DMS 273 (cell line): ENCODE results near the gene TRAPPC12.
"Not testable (repeated sequence)": the region's sequence is repeated elsewhere in the genome, so short reads cannot be mapped to it uniquely, and the experiment has no call there.

ENCODE experiments used
- DNase-seq: peaks from one replicate; lab custom pipeline; 2025; ENCODE audit not compliant: unreplicated experiment; lab: John Stamatoyannopoulos, UW

Gene TRAPPC12

DNA sequence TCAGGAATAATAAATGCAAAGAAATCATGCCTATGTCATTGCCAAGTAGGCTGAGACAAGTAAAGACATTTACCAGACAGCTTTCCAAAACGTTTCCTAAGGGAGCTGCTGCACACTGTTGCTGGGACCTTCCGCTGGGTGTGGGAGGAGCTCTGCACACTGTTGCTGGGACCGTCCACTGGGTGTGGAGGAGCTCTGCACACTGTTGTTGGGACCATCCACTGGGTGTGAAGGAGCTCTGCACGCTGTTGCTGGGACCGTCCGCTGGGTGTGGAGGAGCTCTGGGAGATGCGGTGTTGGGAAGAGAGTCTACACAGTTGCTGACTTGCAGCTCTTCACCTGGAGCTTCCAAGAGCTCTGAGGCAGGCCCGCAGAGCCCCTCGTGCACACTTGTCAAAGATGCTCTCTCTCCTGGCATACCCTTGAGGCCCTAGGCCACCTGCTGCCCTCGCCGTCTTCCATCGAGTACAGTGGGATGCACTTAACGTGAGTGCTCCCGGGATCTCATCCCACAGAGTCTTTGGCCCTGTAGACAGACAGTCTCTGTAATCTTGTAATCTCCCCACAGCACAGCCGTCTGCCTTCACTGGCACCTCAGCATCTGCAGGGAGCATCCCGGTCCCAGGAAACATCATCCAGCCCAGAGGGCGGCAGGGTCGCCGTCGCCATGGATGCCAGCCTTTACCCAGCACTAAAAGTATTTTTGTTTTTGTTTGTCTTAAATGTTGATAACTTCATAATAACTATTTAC, 51.4 kb downstream of the TRAPPC12 start:
- no peak for DNase-seq

- no peak for DNase-seq
Observed at GRCh38 chr2:3432067-3432466, 52.6 kb downstream of the TRAPPC12 start.

GRCh38 chr2:3432693-3433338, 53.3 kb downstream of the TRAPPC12 start:
- no peak for DNase-seq

GRCh38 chr2:3433339-3433699, 53.8 kb downstream of the TRAPPC12 start:
- no peak for DNase-seq

GRCh38 chr2:3433776-3434400, 54.4 kb downstream of the TRAPPC12 start:
- no peak for DNase-seq

DNA sequence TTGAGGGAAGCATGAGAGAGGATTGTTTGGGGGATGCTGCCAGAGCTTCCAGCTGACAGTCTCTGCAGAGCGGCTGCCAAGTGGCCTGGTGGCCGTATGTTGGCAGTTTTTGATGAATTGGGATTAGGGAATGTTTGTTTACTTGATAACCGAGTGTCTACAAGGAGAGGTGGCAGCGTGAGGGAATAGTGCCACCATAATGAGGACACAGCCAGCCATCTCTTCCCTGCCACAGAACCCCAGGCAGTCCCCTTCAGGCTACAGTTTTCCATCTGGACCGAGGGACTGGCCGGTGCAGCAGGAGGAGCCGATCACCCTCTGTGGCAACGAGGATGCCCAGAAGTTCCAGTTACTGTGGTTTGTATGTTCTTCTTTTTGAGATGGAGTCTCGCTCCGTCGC, 55.2 kb downstream of the TRAPPC12 start:
- DNase-seq: no peak

DNA sequence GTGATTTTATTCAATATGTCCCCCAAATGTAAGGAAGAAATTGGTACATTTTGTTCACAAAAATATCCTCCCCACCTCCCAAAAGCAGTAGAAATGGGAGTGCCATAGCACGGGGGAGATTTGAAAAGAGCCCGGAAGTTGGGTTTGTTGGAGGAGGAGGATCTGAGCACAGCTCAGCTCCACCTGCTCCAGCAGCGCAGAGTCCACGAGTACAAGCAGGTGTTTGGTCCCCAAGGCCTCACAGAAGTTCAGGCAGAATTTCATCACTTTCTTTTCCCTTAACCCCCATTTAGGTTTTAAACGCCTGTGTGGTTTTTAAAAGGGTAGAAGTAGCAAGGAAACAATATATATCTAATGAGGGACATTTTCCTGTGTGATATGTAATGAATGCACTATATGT, 56.0 kb downstream of the TRAPPC12 start:
- no peak for DNase-seq

DNA sequence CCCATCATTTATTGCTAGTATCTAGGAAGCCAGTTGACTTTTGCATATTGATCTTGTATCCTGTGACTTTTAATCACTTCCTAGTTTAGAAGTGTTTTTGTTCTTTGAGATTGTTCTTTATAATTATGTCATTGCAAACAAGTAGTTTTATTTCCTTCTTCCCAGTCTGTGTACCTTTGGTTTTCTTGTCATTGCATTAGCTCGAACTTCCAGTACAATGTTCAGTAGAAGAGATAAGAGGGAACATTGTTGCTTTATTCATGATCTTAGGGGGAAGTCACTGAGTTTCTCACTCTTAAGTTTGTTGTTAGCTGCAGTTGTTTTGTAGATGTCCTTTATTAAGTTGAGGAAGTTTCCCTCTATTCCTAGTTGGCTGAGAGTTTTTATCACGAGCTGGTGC, 61.0 kb downstream of the TRAPPC12 start:
- no peak for DNase-seq

- DNase-seq: no peak
Observed at GRCh38 chr2:3441465-3441864, 62.0 kb downstream of the TRAPPC12 start.

DNA sequence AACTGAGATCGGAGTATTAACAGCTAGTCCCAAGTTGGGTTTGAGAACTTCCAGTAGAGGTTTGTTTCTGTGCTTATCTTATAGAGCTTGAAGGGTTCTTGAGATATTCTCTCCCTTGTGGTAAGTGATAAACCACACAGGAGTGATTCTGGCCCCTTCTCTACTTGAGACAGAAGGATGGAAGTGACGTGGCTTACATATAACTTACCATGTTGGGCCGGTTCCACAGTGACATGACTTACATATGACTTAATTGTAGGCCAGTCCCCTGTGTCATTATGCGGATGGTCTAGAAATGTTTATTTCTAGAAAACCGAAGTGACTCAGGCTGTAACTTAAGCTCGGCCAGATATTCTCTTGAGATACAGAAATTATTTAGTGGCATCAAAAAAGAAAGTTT, 62.7 kb downstream of the TRAPPC12 start:
- no peak for DNase-seq

- DNase-seq: no peak
Observed at GRCh38 chr2:3443083-3443482, 63.6 kb downstream of the TRAPPC12 start.

DNA sequence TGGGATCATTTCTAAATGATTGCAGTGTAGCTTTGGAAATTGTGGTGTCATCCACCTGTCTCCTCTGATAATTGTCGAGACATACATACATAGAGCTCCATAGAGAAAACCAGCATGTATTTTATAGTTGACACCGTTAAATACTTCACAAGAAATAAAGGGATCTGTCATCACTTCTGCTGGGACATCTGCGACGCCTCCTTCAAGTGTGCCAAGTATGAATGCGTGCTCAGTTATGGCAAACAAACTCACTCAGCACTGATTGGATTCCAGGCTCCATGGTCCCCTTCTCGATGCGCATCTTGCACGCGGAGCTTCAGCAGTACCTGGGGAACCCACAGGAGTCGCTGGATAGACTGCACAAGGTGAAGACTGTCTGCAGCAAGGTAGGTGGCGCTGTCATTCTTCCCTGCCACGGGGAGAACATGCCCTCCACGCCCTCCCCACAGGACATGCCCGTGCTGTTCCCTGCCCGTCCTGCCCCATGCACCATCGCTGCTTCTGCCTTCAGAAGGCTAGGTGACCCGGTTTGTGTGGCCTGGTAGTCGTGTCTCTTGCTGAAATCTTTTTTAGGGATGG, 64.1 kb downstream of the TRAPPC12 start:
- no peak for DNase-seq

DNA sequence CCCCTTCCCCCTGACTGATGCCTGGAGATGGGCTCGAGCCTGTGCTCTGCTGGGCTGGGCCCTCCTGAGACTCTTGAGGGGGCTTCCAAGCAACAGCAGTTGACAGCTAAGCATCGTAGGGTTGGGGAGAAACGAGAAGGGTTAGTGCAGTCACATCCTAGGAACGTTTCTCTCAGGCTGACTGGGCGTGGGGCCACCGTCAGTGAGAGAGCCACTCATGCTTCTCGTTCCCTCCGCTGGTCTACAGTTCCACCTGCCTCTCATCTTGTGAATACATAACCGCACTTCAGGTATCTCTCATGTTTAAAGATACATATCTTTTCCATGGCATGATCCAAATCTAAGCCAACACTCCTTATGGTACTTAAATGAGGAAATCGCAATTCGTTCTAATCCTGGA, 66.4 kb downstream of the TRAPPC12 start:
- no peak for DNase-seq

DNA sequence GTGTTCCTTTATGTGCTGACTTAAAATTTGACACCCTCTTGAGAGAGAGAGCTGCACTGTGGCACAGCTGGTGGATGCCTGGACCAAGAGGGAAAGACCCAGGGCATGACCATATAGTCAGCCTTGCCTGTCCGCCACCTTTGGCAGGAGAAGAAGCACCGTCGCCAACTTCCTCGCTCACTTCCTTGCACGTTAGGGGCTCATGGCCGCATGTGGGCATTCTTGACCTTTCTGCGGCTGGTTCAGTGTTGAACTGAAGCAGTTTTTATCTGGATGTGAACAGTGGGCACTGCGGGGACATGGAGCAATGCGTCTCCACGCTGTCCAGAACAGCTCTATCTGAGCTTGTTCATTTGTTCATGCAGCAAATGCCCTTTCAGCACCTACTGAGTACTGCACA, 66.9 kb downstream of the TRAPPC12 start:
- no peak for DNase-seq

DNA sequence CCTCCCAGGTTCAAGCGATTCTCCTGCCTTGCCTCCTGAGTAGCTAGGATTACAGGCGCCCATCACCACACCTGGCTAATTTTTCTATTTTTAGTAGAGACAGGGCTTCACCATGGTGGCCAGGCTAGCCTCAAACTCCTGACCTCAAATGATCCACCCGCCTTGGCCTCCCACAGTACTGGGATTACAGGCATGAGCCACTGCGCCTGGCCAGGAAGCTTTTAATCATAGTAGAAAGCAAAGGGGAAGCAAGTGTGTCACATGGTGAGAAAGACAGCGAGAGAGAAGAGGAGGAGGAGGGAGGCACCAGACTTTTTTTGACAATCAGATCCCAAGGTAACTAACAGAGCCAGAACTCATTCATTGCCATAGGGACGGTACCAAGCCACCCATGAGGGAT, 67.7 kb downstream of the TRAPPC12 start:
- DNase-seq: not testable (repeated sequence)

GRCh38 chr2:3447789-3448317, 68.4 kb downstream of the TRAPPC12 start:
- no peak for DNase-seq

GRCh38 chr2:3448441-3448911, 69.0 kb downstream of the TRAPPC12 start:
- not testable (repeated sequence) for DNase-seq

GRCh38 chr2:3449086-3449485, 69.6 kb downstream of the TRAPPC12 start:
- DNase-seq: peak; percentile 27

DNA sequence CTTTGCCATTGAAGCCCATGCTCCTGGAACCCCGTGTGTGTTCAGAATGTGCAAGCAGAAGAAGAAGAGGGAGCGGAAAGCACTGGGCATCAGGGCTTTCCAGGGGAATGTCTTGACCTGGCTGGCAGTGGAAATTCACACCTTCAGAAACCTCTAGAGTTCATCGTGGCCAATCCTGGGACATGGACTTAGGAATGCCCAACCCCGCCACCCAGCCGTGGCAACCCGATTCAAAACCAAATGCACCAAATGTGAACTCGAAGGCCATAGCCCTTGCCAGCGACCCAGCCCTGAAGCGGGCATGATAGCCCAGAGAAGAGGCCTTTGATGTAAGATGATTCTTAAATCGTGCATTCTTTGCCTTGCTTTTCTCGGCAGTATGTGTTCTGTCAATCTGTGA, 70.4 kb downstream of the TRAPPC12 start:
- DNase-seq: no peak

DNA sequence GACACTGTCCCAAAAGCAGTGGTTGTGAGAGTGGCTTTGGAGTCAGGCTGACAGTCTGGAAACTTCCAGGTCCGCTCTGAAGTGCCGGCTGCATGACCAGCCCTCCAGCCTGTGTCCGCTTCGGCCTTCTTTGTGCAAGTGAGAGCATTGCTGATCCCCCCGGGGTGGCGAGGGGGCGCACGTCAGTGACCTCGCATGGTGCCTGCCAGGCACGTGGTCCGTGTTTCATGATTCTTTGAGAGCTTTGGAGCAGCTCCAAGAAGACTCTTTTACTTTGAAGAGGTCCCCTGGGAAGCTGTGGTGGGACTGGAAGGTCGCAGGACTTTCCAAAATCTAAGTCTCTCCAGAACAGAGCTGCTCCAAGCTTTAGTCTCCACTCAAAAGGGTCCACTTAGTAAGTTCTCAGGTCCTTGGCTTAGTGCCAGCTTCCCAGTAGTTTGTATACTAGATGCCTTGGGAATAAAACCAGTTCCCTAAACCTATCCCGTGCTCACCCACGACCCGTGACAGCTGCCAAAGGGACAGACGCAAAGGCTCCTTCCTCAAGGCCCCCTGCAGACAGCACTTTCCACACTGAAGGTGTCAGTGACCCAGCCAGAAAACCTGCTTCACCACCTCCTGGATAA, 71.0 kb downstream of the TRAPPC12 start:
- peak; percentile 37 for DNase-seq

GRCh38 chr2:3451169-3451568, 71.7 kb downstream of the TRAPPC12 start:
- DNase-seq: no peak
